ENCODE measurements around the gene APBB2. TPM values are rescaled to one million over a fixed set of nuclear protein-coding genes. Genes with fewer than 3 reads are reported as not detected.

Gene APBB2
- total and polyA plus RNA-seq, 3 experiments from 2014 or later = 0.86 to 1.1 TPM; not detected in 1

GRCh38 chr4:41221850-41222645 lies 7.7 kb upstream of the APBB2 start:
- no peak overlapping the region for H3K27ac Mint-ChIP-seq
- no peaks in the 10 kb centered on the region for H3K36me3 ChIP-seq (ENCODE audit: insufficient read depth, low read length)

GRCh38 chr4:41219421-41219950 lies 5.1 kb upstream of the APBB2 start:
- Histone ChIP-seq H3K4me1 (ENCODE audit: insufficient read depth, low read length) (no peaks in the 10 kb centered on the region), H3K9me3 (ENCODE audit: low read length) (no peaks in the 10 kb centered on the region), H3K4me3 (ENCODE audit: low read length) (no peak overlapping the region), H3K27me3 (ENCODE audit: insufficient read depth, low read length, poor library complexity, severe bottlenecking) (peaks cover 5% of the 10 kb centered on the region), H3K36me3 (ENCODE audit: insufficient read depth, low read length) (no peaks in the 10 kb centered on the region), H3K27ac (ENCODE audit: low read depth, low read length) (no peak overlapping the region)
- ChIA-PET CTCF (no interaction called here), POLR2A (no interaction called here)
- peaks cover 28 to 49% of the 10 kb centered on the region in 2 donors for H3K27me3 Mint-ChIP-seq
- H3K4me3 Mint-ChIP-seq = no peak overlapping the region
- no peak for DNase-seq
- H3K27ac Mint-ChIP-seq = no peak overlapping the region
- H3K4me1 Mint-ChIP-seq = peaks cover 12 to 21% (median 18%) of the 10 kb centered on the region in 3 donors
- H3K36me3 Mint-ChIP-seq = peaks cover 0 to 5% (median 0%) of the 10 kb centered on the region in 3 donors
- peaks cover 0 to 5% (median 0%) of the 10 kb centered on the region in 5 donors for H3K9me3 Mint-ChIP-seq

More at GRCh38 chr4:41221850-41222645, 7.7 kb upstream of the APBB2 start:
- H3K4me3 Mint-ChIP-seq = no peak overlapping the region
- H3K4me1 Mint-ChIP-seq = peaks cover under 1 to 2% (median 1%) of the 10 kb centered on the region in 3 donors
- no peaks in the 10 kb centered on the region for H3K27me3 ChIP-seq (ENCODE audit: insufficient read depth, low read length, poor library complexity, severe bottlenecking)
- peaks cover 0 to 6% (median 0%) of the 10 kb centered on the region in 5 donors for H3K9me3 Mint-ChIP-seq
- no peak overlapping the region for H3K4me3 ChIP-seq (ENCODE audit: low read length)
- DNase-seq = no peak
- H3K36me3 Mint-ChIP-seq = peaks cover 0 to 1% (median 0%) of the 10 kb centered on the region in 3 donors
- ChIA-PET CTCF (no interaction called here), POLR2A (no interaction called here)
- peaks cover 10 to 31% of the 10 kb centered on the region in 2 donors for H3K27me3 Mint-ChIP-seq
- no peaks in the 10 kb centered on the region for H3K4me1 ChIP-seq (ENCODE audit: insufficient read depth, low read length)
- no peaks in the 10 kb centered on the region for H3K9me3 ChIP-seq (ENCODE audit: low read length)
- no peak overlapping the region for H3K27ac ChIP-seq (ENCODE audit: low read depth, low read length)

DNA sequence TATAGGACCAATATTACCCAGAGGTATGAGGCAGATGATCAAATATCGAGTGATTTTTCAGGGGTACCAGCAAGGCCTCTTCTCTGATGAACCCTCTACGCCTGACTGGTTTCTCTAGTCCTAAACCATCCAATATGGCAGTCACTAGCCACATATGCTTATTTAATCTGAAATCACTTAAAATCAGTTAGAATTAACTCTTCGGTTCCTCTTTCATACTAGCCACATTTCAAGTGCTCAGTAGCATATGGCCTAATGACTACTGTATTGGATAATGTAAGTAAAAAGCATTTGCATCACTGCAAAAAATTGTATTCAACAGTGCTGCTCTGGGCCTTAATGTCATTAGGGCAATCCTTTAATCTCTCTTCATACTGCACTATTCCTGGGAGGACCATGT lies 4.4 kb upstream of the APBB2 start:
- Mint-ChIP-seq H3K9me3 (peaks cover 0 to 5% (median 0%) of the 10 kb centered on the region in 5 donors), H3K4me3 (no peak overlapping the region), H3K27me3 (peaks cover 28 to 49% of the 10 kb centered on the region in 2 donors), H3K4me1 (peaks cover 12 to 21% (median 18%) of the 10 kb centered on the region in 3 donors), H3K36me3 (peaks cover 0 to 5% (median 0%) of the 10 kb centered on the region in 3 donors), H3K27ac (no peak overlapping the region)
- H3K36me3 ChIP-seq (ENCODE audit: insufficient read depth, low read length) = no peaks in the 10 kb centered on the region
- no peaks in the 10 kb centered on the region for H3K9me3 ChIP-seq (ENCODE audit: low read length)
- peaks cover 5% of the 10 kb centered on the region for H3K27me3 ChIP-seq (ENCODE audit: insufficient read depth, low read length, poor library complexity, severe bottlenecking)
- H3K27ac ChIP-seq (ENCODE audit: low read depth, low read length) = no peak overlapping the region
- ChIA-PET CTCF (no interaction called here), POLR2A (no interaction called here)
- H3K4me1 ChIP-seq (ENCODE audit: insufficient read depth, low read length) = no peaks in the 10 kb centered on the region
- no peak overlapping the region for H3K4me3 ChIP-seq (ENCODE audit: low read length)
- no peak for DNase-seq

GRCh38 chr4:41217374-41217773 lies 3.0 kb upstream of the APBB2 start:
- Histone ChIP-seq H3K27me3 (ENCODE audit: insufficient read depth, low read length, poor library complexity, severe bottlenecking) (peaks cover 11% of the 10 kb centered on the region), H3K9me3 (ENCODE audit: low read length) (no peaks in the 10 kb centered on the region), H3K27ac (ENCODE audit: low read depth, low read length) (no peak overlapping the region), H3K4me1 (ENCODE audit: insufficient read depth, low read length) (no peaks in the 10 kb centered on the region), H3K36me3 (ENCODE audit: insufficient read depth, low read length) (no peaks in the 10 kb centered on the region), H3K4me3 (ENCODE audit: low read length) (no peak overlapping the region)
- peak overlapping the region in 1 of 7 donors; percentile 5 for H3K4me3 Mint-ChIP-seq
- DNase-seq = no peak
- peaks cover 15 to 33% (median 29%) of the 10 kb centered on the region in 3 donors for H3K4me1 Mint-ChIP-seq
- no peak overlapping the region for H3K27ac Mint-ChIP-seq
- ChIA-PET CTCF (no interaction called here), POLR2A (no interaction called here)
- peaks cover 0 to 8% (median 2%) of the 10 kb centered on the region in 5 donors for H3K9me3 Mint-ChIP-seq
- H3K27me3 Mint-ChIP-seq = peaks cover 41 to 57% of the 10 kb centered on the region in 2 donors
- peaks cover 0 to 5% (median 0%) of the 10 kb centered on the region in 3 donors for H3K36me3 Mint-ChIP-seq

- CTCF ChIA-PET = no interaction called here
- Histone ChIP-seq H3K4me3 (ENCODE audit: low read length) (no peak overlapping the region), H3K36me3 (ENCODE audit: insufficient read depth, low read length) (no peaks in the 10 kb centered on the region), H3K4me1 (ENCODE audit: insufficient read depth, low read length) (no peaks in the 10 kb centered on the region), H3K27me3 (ENCODE audit: insufficient read depth, low read length, poor library complexity, severe bottlenecking) (peaks cover 11% of the 10 kb centered on the region), H3K27ac (ENCODE audit: low read depth, low read length) (no peak overlapping the region), H3K9me3 (ENCODE audit: low read length) (no peaks in the 10 kb centered on the region)
- H3K27ac Mint-ChIP-seq = no peak overlapping the region
- peaks cover 15 to 33% (median 29%) of the 10 kb centered on the region in 3 donors for H3K4me1 Mint-ChIP-seq
- peaks cover 45 to 61% of the 10 kb centered on the region in 2 donors for H3K27me3 Mint-ChIP-seq
- H3K36me3 Mint-ChIP-seq = peaks cover 0 to 5% (median 0%) of the 10 kb centered on the region in 3 donors
- no peak for DNase-seq
- POLR2A ChIA-PET = no interaction called here
- H3K9me3 Mint-ChIP-seq = peaks cover 0 to 8% (median 2%) of the 10 kb centered on the region in 5 donors
- peak overlapping the region; percentile 11 to 72 (median 43) for H3K4me3 Mint-ChIP-seq
Observed at GRCh38 chr4:41217020-41217333, 2.6 kb upstream of the APBB2 start.

GRCh38 chr4:41216294-41217019 lies 2.1 kb upstream of the APBB2 start:
- H3K36me3 ChIP-seq (ENCODE audit: insufficient read depth, low read length) = no peaks in the 10 kb centered on the region
- Mint-ChIP-seq H3K27ac (no peak overlapping the region), H3K27me3 (peaks cover 47 to 66% of the 10 kb centered on the region in 2 donors), H3K4me1 (peaks cover 15 to 33% (median 29%) of the 10 kb centered on the region in 3 donors), H3K4me3 (peak overlapping the region; percentile 11 to 76 (median 61)), H3K36me3 (peaks cover 0 to 5% (median 0%) of the 10 kb centered on the region in 3 donors), H3K9me3 (peaks cover 0 to 8% (median 2%) of the 10 kb centered on the region in 5 donors)
- H3K4me3 ChIP-seq (ENCODE audit: low read length) = no peak overlapping the region
- POLR2A ChIA-PET = no interaction called here
- H3K27ac ChIP-seq (ENCODE audit: low read depth, low read length) = no peak overlapping the region
- DNase-seq = peak in 1 of 5 donors; percentile 3
- H3K4me1 ChIP-seq (ENCODE audit: insufficient read depth, low read length) = no peaks in the 10 kb centered on the region
- H3K9me3 ChIP-seq (ENCODE audit: low read length) = no peaks in the 10 kb centered on the region
- CTCF ChIA-PET = no interaction called here
- peaks cover 11% of the 10 kb centered on the region for H3K27me3 ChIP-seq (ENCODE audit: insufficient read depth, low read length, poor library complexity, severe bottlenecking)

DNA sequence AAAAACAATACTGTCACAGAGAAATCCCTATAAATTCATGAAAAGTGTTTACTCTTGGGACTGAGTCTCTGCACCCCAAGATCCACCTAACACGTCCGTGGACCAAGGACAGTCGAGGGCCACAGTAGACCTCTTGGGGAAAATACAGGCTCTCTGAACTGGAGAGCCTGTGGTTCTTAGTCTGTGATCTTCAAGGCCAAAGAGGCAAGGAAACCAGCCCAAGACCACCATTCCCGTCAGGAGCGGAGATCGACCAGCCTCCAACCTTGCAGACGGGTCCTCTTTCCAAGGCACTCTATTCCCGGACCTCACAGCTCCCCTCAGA lies 1.6 kb upstream of the APBB2 start:
- DNase-seq = no peak
- no peaks in the 10 kb centered on the region for H3K9me3 ChIP-seq (ENCODE audit: low read length)
- peak overlapping the region; percentile 32 for H3K4me3 ChIP-seq (ENCODE audit: low read length)
- Mint-ChIP-seq H3K27me3 (peaks cover 47 to 63% of the 10 kb centered on the region in 2 donors), H3K27ac (no peak overlapping the region), H3K4me1 (peaks cover 15 to 33% (median 29%) of the 10 kb centered on the region in 3 donors), H3K9me3 (peaks cover 0 to 8% (median 2%) of the 10 kb centered on the region in 5 donors), H3K36me3 (peaks cover 0 to 5% (median 0%) of the 10 kb centered on the region in 3 donors), H3K4me3 (peak overlapping the region in 6 of 7 donors; percentile 35 to 76 (median 61))
- H3K27me3 ChIP-seq (ENCODE audit: insufficient read depth, low read length, poor library complexity, severe bottlenecking) = peaks cover 11% of the 10 kb centered on the region
- no peaks in the 10 kb centered on the region for H3K36me3 ChIP-seq (ENCODE audit: insufficient read depth, low read length)
- no peak overlapping the region for H3K27ac ChIP-seq (ENCODE audit: low read depth, low read length)
- POLR2A ChIA-PET = no interaction called here
- CTCF ChIA-PET = no interaction called here
- H3K4me1 ChIP-seq (ENCODE audit: insufficient read depth, low read length) = no peaks in the 10 kb centered on the region

GRCh38 chr4:41215155-41215554 lies 813 bp upstream of the APBB2 start:
- Mint-ChIP-seq H3K27ac (no peak overlapping the region), H3K4me3 (peak overlapping the region in 3 of 7 donors; percentile 23 to 53 (median 50)), H3K36me3 (peaks cover 0 to 5% (median 0%) of the 10 kb centered on the region in 3 donors), H3K27me3 (peaks cover 47 to 59% of the 10 kb centered on the region in 2 donors), H3K9me3 (peaks cover 0 to 8% (median 2%) of the 10 kb centered on the region in 5 donors), H3K4me1 (peaks cover 15 to 33% (median 29%) of the 10 kb centered on the region in 3 donors)
- CTCF ChIA-PET = no interaction called here
- Histone ChIP-seq H3K9me3 (ENCODE audit: low read length) (no peaks in the 10 kb centered on the region), H3K4me3 (ENCODE audit: low read length) (no peak overlapping the region), H3K4me1 (ENCODE audit: insufficient read depth, low read length) (no peaks in the 10 kb centered on the region), H3K27ac (ENCODE audit: low read depth, low read length) (no peak overlapping the region), H3K36me3 (ENCODE audit: insufficient read depth, low read length) (no peaks in the 10 kb centered on the region), H3K27me3 (ENCODE audit: insufficient read depth, low read length, poor library complexity, severe bottlenecking) (peaks cover 11% of the 10 kb centered on the region)
- no peak for DNase-seq
- POLR2A ChIA-PET = no interaction called here
